DND-41 (cell line): ENCODE measurements around the gene IRAK1BP1.

Source experiments
- CTCF ChIP-seq: IDR thresholded peaks from 2 replicates; pipeline ENCODE4 v1.5.1; 2012; ENCODE audit warnings: borderline replicate concordance, low read length, moderate library complexity, mild to moderate bottlenecking; ENCODE audit not compliant: poor library complexity, severe bottlenecking; ENCODE audit errors: extremely low read depth
- EZH2 ChIP-seq: IDR thresholded peaks from 3 replicates; pipeline ENCODE4 v1.6.1; 2012; ENCODE audit warnings: borderline replicate concordance, low read depth, mild to moderate bottlenecking, moderate library complexity, low read length, inconsistent platforms; ENCODE audit not compliant: severe bottlenecking

DNA sequence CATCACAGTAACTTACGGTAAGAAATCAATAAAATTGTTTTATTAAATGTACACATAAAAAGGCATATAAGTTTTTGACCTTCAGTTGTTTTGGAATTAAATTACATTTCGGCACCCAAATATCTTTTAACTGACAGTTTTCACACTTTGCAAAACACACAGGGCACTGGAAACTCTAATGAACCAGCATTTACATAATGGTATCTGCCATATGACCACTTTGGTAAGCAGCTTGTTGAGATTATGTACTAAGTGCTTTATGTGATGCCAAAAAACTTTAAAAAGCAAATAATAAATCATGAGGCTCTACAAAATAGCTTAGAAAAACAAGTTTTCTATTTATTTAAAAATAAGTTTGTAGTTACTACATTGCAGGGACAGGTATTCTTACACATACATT, 68.2 kb downstream of the IRAK1BP1 start:
- TF ChIP-seq CTCF (no peak), EZH2 (no peak)
